ENCODE results near the gene ZNF474.

GRCh38 chr5:122164070-122164435 lies 34.7 kb downstream of the ZNF474 start:
- TF ChIP-seq CTCF (conservative IDR thresholded peaks at IDR 0.05 in 1 of 2, IDR thresholded peaks at IDR 0.05 in 1 of 2; ENCODE audit: extremely low read depth in 1 of 2, insufficient read depth in 1 of 2, low read depth in 1 of 2, low read length in 2 of 2) (no peak), EZH2 (IDR thresholded peaks at IDR 0.05; ENCODE audit: borderline replicate concordance, low read length) (no peak)
